ENCODE measurements around the gene FAM76B. TPM values are rescaled to one million over a fixed set of nuclear protein-coding genes. Genes with fewer than 3 reads are reported as not detected.

Gene FAM76B
- total and polyA plus RNA-seq, 9 donors = 16.7 to 31.7 (median 21.8) TPM

- H3K9me3 ChIP-seq = no peaks in the 10 kb centered on the region
- no peak overlapping the region for H3K4me3 ChIP-seq
- 71 to 73% (median 72%) methylated on average over 2 of the region's 2 CpGs for WGBS, 3 donors
- no peaks in the 10 kb centered on the region for H3K36me3 ChIP-seq
- no peak overlapping the region for H3K27ac ChIP-seq
- H3K4me1 ChIP-seq (ENCODE audit: insufficient read depth) = no peaks in the 10 kb centered on the region
- TF ChIP-seq EP300 (IDR thresholded peaks at IDR 0.05) = no peak
- TF ChIP-seq CTCF (IDR thresholded peaks at IDR 0.05) = no peak
- TF ChIP-seq POLR2A (IDR thresholded peaks at IDR 0.05) = no peak
- intact Hi-C loops (cut with DNase I) = loop anchor here in 2 of 4 donors (10.0 kb wide), 1 partner anchor 694 kb away; no protein-coding TSS in a partner anchor
- no peaks in the 10 kb centered on the region for H3K27me3 ChIP-seq
- no peak for DNase-seq
Measured at GRCh38 chr11:95768521-95768920, 21.1 kb downstream of the FAM76B start.

GRCh38 chr11:95767498-95767897, 22.1 kb downstream of the FAM76B start:
- no peak for TF ChIP-seq POLR2A (IDR thresholded peaks at IDR 0.05)
- TF ChIP-seq CTCF (IDR thresholded peaks at IDR 0.05) = no peak
- TF ChIP-seq EP300 (IDR thresholded peaks at IDR 0.05) = no peak
- H3K36me3 ChIP-seq = no peaks in the 10 kb centered on the region
- no peaks in the 10 kb centered on the region for H3K27me3 ChIP-seq
- 73 to 80% (median 77%) methylated on average over 1 of the region's 1 CpG for WGBS, 3 donors
- H3K4me3 ChIP-seq = no peak overlapping the region
- DNase-seq = no peak
- no peaks in the 10 kb centered on the region for H3K9me3 ChIP-seq
- no peaks in the 10 kb centered on the region for H3K4me1 ChIP-seq (ENCODE audit: insufficient read depth)
- no peak overlapping the region for H3K27ac ChIP-seq
- intact Hi-C loops (cut with DNase I) = loop anchor here in 2 of 4 donors (10.0 kb wide), 1 partner anchor 693 kb away; no protein-coding TSS in a partner anchor

- H3K27ac ChIP-seq = no peak overlapping the region
- no peaks in the 10 kb centered on the region for H3K27me3 ChIP-seq
- no peak for TF ChIP-seq EP300 (IDR thresholded peaks at IDR 0.05)
- TF ChIP-seq CTCF (IDR thresholded peaks at IDR 0.05) = no peak
- TF ChIP-seq POLR2A (IDR thresholded peaks at IDR 0.05) = no peak
- H3K36me3 ChIP-seq = no peaks in the 10 kb centered on the region
- DNase-seq = no peak
- intact Hi-C loops (cut with DNase I) = loop anchor here in 2 of 4 donors (10.0 kb wide), 1 partner anchor 692 kb away; no protein-coding TSS in a partner anchor
- no peaks in the 10 kb centered on the region for H3K4me1 ChIP-seq (ENCODE audit: insufficient read depth)
- no peak overlapping the region for H3K4me3 ChIP-seq
- no peaks in the 10 kb centered on the region for H3K9me3 ChIP-seq
- WGBS, 3 donors = 69 to 80% (median 72%) methylated on average over 3 of the region's 3 CpGs
Measured at GRCh38 chr11:95766701-95767100, 22.9 kb downstream of the FAM76B start.

- WGBS, 3 donors = 12 to 13% (median 12%) methylated on average over 4 of the region's 4 CpGs
- Histone ChIP-seq H3K27ac (no peak overlapping the region), H3K9me3 (no peaks in the 10 kb centered on the region), H3K27me3 (no peaks in the 10 kb centered on the region), H3K4me3 (no peak overlapping the region), H3K4me1 (ENCODE audit: insufficient read depth) (no peaks in the 10 kb centered on the region), H3K36me3 (no peaks in the 10 kb centered on the region)
- intact Hi-C loops (cut with DNase I) = loop anchor here (5.0 to 10.0 kb wide), 2 partner anchors 612 to 690 kb away; no protein-coding TSS in a partner anchor
- no peak for DNase-seq
- TF ChIP-seq POLR2A (IDR thresholded peaks at IDR 0.05) (no peak), CTCF (IDR thresholded peaks at IDR 0.05) (peak; percentile 16 to 92 (median 71)), EP300 (IDR thresholded peaks at IDR 0.05) (no peak)
Measured at GRCh38 chr11:95764267-95764898, 25.2 kb downstream of the FAM76B start.
